Stimulated activated memory B cell treated with anti-CD40 and anti-IgM and Interleukin-4, amounts not matched to agents 10 μg/mL and 1 μg/mL and 100 μg/mL, for 72 hours (primary cell): ENCODE data around the gene MUC5B.
"Not testable (repeated sequence)": the region's sequence is repeated elsewhere in the genome, so short reads cannot be mapped to it uniquely, and the experiment has no call there.

Experiments
- ATAC-seq: fragments of 150-1000 bp; cut with Tn5 transposase; 2 replicates; pipeline ENCODE4 v1.10.0; 2021
- H3K27ac Mint-ChIP-seq: one replicate; pipeline ENCODE4 v1.8.0; 2022; ENCODE audit warnings: mild to moderate bottlenecking, mixed read lengths
- H3K27me3 Mint-ChIP-seq: one replicate; pipeline ENCODE4 v1.8.0; 2022; ENCODE audit warnings: mixed read lengths
- H3K36me3 Mint-ChIP-seq: one replicate; pipeline ENCODE4 v1.8.0; 2022; ENCODE audit warnings: mixed read lengths
- H3K4me1 Mint-ChIP-seq: one replicate; pipeline ENCODE4 v1.8.0; 2022; ENCODE audit warnings: mixed read lengths
- H3K4me3 Mint-ChIP-seq: one replicate; pipeline ENCODE4 v1.8.0; 2022; ENCODE audit warnings: mild to moderate bottlenecking, moderate library complexity, mixed read lengths
- H3K9me3 Mint-ChIP-seq: one replicate; pipeline ENCODE4 v1.8.0; 2022; ENCODE audit warnings: mixed read lengths

The MUC5B gene

DNA sequence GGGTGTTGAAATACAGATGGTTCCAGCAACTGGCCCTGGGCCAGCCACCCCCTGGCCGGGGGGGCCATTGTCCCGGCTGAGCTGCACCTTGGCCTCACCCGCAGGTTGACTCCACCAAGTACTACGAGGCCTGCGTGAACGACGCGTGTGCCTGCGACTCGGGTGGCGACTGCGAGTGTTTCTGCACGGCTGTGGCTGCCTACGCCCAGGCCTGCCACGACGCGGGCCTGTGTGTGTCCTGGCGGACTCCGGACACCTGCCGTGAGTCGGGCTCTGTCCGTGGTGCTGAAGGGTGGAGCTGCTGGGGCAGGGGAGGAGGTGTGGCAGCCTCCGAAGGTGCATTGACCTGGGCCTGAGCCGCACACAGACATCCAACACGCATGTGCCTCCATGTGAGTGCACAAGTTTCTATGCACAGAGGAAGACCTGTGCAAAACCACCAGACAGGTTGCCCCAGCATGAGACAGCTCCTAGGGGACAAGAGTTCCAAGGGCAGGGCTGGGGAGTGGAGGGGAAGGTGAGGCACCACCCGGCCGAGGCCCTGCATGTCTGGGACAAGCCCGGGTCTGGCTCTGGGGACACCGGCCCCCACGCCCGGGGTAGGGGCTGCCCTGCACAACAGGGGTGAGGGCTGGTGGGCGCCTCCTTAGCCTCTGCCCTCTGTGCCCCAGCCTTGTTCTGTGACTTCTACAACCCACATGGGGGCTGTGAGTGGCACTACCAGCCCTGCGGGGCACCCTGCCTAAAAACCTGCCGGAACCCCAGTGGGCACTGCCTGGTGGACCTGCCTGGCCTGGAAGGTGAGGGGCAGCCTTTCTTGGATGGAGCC lies 16.1 kb downstream of the MUC5B start:
- ATAC-seq, result no peak
- Mint-ChIP-seq H3K27ac (no peak overlapping the region), H3K36me3 (no peaks in the 10 kb centered on the region), H3K4me1 (no peaks in the 10 kb centered on the region), H3K4me3 (no peak overlapping the region), H3K27me3 (no peaks in the 10 kb centered on the region), H3K9me3 (peaks cover 3% of the 10 kb centered on the region)

DNA sequence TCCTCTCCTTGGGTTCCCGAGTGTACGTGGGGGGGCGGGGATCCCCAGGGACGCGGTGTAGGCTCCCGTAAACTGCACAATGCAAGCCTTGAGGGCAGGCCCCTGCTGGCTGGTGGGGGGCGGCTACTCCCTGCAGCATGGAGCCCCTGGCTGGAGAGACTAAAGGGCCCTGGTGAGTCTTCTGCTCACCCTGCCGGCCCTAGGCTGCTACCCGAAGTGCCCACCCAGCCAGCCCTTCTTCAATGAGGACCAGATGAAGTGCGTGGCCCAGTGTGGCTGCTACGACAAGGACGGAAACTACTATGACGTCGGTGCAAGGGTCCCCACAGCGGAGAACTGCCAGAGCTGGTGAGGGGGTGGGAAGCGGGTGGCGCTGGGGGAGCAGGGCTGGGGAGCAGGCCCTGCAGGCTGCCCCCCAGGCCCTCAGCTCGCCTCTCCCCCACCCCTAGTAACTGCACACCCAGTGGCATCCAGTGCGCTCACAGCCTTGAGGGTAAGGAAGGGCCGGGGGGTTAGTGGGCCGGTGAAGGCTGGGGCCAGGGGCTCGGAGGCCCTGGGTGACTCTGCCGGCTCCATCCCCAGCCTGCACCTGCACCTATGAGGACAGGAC lies 16.8 kb downstream of the MUC5B start:
- Mint-ChIP-seq H3K9me3 (peaks cover 3% of the 10 kb centered on the region), H3K36me3 (no peaks in the 10 kb centered on the region)

DNA sequence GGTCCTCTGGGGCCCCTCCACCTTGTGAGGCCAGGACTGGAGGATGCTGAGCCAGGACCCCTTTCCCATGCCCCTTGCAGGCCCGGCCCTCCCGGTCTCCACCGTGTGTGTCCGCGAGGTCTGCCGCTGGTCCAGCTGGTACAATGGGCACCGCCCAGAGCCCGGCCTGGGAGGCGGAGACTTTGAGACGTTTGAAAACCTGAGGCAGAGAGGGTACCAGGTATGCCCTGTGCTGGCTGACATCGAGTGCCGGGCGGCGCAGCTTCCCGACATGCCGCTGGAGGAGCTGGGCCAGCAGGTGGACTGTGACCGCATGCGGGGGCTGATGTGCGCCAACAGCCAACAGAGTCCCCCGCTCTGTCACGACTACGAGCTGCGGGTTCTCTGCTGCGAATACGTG lies 17.9 kb downstream of the MUC5B start:
- Mint-ChIP-seq H3K4me3 (no peak overlapping the region), H3K27me3 (no peaks in the 10 kb centered on the region), H3K4me1 (no peaks in the 10 kb centered on the region), H3K27ac (no peak overlapping the region), H3K9me3 (peaks cover 3% of the 10 kb centered on the region), H3K36me3 (no peaks in the 10 kb centered on the region)
- ATAC-seq, result no peak

More for the DNA sequence above, 16.8 kb downstream of the MUC5B start:
- Mint-ChIP-seq H3K27ac (no peak overlapping the region), H3K4me1 (no peaks in the 10 kb centered on the region), H3K27me3 (no peaks in the 10 kb centered on the region), H3K4me3 (no peak overlapping the region)
- no peak for ATAC-seq

DNA sequence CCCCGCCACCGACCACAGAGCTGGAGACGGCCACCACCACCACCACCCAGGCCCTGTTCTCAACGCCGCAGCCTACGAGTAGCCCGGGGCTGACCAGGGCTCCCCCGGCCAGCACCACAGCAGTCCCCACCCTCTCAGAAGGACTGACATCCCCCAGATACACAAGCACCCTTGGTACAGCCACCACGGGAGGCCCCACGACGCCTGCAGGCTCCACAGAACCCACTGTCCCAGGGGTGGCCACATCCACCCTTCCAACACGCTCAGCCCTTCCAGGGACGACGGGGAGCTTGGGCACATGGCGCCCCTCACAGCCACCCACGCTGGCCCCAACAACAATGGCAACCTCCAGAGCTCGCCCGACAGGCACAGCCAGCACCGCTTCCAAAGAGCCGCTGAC lies 18.8 kb downstream of the MUC5B start:
- Mint-ChIP-seq H3K4me1 (no peaks in the 10 kb centered on the region), H3K27ac (no peak overlapping the region), H3K36me3 (no peaks in the 10 kb centered on the region), H3K4me3 (no peak overlapping the region), H3K9me3 (peaks cover 3% of the 10 kb centered on the region), H3K27me3 (no peaks in the 10 kb centered on the region)
- ATAC-seq, result no peak

DNA sequence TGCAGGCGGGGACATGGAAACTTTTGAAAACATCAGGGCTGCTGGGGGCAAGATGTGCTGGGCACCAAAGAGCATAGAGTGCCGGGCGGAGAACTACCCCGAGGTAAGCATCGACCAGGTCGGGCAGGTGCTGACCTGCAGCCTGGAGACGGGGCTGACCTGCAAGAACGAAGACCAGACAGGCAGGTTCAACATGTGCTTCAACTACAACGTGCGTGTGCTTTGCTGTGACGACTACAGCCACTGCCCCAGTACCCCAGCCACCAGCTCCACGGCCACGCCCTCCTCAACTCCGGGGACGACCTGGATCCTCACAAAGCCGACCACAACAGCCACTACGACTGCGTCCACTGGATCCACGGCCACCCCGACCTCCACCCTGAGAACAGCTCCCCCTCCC lies 19.4 kb downstream of the MUC5B start:
- Mint-ChIP-seq H3K4me3 (no peak overlapping the region), H3K4me1 (no peaks in the 10 kb centered on the region), H3K27ac (no peak overlapping the region), H3K9me3 (peaks cover 3% of the 10 kb centered on the region), H3K36me3 (no peaks in the 10 kb centered on the region), H3K27me3 (no peaks in the 10 kb centered on the region)
- ATAC-seq, result no peak

DNA sequence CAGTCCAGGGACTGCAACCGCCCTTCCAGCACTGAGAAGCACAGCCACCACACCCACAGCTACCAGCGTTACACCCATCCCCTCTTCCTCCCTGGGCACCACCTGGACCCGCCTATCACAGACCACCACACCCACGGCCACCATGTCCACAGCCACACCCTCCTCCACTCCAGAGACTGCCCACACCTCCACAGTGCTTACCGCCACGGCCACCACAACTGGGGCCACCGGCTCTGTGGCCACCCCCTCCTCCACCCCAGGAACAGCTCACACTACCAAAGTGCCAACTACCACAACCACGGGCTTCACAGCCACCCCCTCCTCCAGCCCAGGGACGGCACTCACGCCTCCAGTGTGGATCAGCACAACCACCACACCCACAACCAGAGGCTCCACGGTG lies 19.9 kb downstream of the MUC5B start:
- H3K4me3 Mint-ChIP-seq, H3K27me3 Mint-ChIP-seq, H3K9me3 Mint-ChIP-seq, ATAC-seq, H3K36me3 Mint-ChIP-seq, H3K4me1 Mint-ChIP-seq, H3K27ac Mint-ChIP-seq: not testable (repeated sequence)

DNA sequence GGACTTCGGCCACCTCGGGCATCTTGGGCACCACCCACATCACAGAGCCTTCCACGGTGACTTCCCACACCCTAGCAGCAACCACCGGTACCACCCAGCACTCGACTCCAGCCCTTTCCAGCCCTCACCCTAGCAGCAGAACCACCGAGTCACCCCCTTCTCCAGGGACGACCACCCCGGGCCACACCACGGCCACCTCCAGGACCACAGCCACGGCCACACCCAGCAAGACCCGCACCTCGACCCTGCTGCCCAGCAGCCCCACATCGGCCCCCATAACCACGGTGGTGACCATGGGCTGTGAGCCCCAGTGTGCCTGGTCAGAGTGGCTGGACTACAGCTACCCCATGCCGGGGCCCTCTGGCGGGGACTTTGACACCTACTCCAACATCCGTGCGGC lies 20.7 kb downstream of the MUC5B start:
- H3K4me3 Mint-ChIP-seq, H3K27me3 Mint-ChIP-seq, H3K4me1 Mint-ChIP-seq, H3K27ac Mint-ChIP-seq, H3K36me3 Mint-ChIP-seq, ATAC-seq, H3K9me3 Mint-ChIP-seq: not testable (repeated sequence)

DNA sequence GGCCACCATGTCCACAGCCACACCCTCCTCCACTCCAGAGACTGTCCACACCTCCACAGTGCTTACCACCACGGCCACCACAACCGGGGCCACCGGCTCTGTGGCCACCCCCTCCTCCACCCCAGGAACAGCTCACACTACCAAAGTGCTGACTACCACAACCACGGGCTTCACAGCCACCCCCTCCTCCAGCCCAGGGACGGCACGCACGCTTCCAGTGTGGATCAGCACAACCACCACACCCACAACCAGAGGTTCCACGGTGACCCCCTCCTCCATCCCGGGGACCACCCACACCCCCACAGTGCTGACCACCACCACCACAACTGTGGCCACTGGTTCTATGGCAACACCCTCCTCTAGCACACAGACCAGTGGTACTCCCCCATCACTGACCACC lies 21.7 kb downstream of the MUC5B start:
- not testable (repeated sequence) for H3K27me3 Mint-ChIP-seq, H3K4me1 Mint-ChIP-seq, H3K9me3 Mint-ChIP-seq, H3K27ac Mint-ChIP-seq, H3K36me3 Mint-ChIP-seq, ATAC-seq, H3K4me3 Mint-ChIP-seq

DNA sequence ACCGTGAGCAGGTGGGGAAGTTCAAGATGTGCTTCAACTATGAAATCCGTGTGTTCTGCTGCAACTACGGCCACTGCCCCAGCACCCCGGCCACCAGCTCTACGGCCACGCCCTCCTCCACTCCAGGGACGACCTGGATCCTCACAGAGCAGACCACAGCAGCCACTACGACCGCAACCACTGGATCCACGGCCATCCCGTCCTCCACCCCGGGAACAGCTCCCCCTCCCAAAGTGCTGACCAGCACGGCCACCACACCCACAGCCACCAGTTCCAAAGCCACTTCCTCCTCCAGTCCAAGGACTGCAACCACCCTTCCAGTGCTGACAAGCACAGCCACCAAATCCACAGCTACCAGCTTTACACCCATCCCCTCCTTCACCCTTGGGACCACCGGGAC lies 22.9 kb downstream of the MUC5B start:
- ATAC-seq, H3K9me3 Mint-ChIP-seq, H3K4me1 Mint-ChIP-seq, H3K27me3 Mint-ChIP-seq, H3K36me3 Mint-ChIP-seq, H3K4me3 Mint-ChIP-seq, H3K27ac Mint-ChIP-seq: not testable (repeated sequence)

DNA sequence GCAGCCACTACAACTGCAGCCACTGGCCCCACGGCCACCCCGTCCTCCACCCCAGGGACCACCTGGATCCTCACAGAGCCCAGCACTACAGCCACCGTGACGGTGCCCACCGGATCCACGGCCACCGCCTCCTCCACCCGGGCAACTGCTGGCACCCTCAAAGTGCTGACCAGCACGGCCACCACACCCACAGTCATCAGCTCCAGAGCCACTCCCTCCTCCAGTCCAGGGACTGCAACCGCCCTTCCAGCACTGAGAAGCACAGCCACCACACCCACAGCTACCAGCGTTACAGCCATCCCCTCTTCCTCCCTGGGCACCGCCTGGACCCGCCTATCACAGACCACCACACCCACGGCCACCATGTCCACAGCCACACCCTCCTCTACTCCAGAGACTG lies 23.4 kb downstream of the MUC5B start:
- H3K9me3 Mint-ChIP-seq, H3K27ac Mint-ChIP-seq, H3K4me1 Mint-ChIP-seq, H3K36me3 Mint-ChIP-seq, ATAC-seq, H3K4me3 Mint-ChIP-seq, H3K27me3 Mint-ChIP-seq: not testable (repeated sequence)

DNA sequence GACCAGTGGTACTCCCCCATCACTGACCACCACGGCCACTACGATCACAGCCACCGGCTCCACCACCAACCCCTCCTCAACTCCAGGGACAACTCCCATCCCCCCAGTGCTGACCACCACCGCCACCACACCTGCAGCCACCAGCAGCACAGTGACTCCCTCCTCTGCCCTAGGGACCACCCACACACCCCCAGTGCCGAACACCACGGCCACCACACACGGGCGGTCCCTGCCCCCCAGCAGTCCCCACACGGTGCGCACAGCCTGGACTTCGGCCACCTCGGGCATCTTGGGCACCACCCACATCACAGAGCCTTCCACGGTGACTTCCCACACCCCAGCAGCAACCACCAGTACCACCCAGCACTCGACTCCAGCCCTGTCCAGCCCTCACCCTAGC lies 24.2 kb downstream of the MUC5B start:
- not testable (repeated sequence) for ATAC-seq, H3K9me3 Mint-ChIP-seq, H3K4me1 Mint-ChIP-seq, H3K27ac Mint-ChIP-seq, H3K36me3 Mint-ChIP-seq, H3K4me3 Mint-ChIP-seq, H3K27me3 Mint-ChIP-seq

DNA sequence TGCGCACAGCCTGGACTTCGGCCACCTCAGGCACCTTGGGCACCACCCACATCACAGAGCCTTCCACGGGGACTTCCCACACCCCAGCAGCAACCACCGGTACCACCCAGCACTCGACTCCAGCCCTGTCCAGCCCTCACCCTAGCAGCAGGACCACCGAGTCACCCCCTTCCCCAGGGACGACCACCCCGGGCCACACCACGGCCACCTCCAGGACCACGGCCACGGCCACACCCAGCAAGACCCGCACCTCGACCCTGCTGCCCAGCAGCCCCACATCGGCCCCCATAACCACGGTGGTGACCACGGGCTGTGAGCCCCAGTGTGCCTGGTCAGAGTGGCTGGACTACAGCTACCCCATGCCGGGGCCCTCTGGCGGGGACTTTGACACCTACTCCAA lies 26.1 kb downstream of the MUC5B start:
- not testable (repeated sequence) for H3K36me3 Mint-ChIP-seq

DNA sequence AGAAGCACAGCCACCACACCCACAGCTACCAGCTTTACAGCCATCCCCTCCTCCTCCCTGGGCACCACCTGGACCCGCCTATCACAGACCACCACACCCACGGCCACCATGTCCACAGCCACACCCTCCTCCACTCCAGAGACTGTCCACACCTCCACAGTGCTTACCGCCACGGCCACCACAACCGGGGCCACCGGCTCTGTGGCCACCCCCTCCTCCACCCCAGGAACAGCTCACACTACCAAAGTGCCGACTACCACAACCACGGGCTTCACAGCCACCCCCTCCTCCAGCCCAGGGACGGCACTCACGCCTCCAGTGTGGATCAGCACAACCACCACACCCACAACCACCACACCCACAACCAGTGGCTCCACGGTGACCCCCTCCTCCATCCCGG lies 27.5 kb downstream of the MUC5B start:
- not testable (repeated sequence) for H3K27ac Mint-ChIP-seq, H3K4me1 Mint-ChIP-seq, H3K9me3 Mint-ChIP-seq, H3K4me3 Mint-ChIP-seq, H3K27me3 Mint-ChIP-seq, ATAC-seq, H3K36me3 Mint-ChIP-seq

More for the DNA sequence above, 26.1 kb downstream of the MUC5B start:
- H3K27me3 Mint-ChIP-seq, H3K4me3 Mint-ChIP-seq, H3K27ac Mint-ChIP-seq, H3K4me1 Mint-ChIP-seq, ATAC-seq, H3K9me3 Mint-ChIP-seq: not testable (repeated sequence)

DNA sequence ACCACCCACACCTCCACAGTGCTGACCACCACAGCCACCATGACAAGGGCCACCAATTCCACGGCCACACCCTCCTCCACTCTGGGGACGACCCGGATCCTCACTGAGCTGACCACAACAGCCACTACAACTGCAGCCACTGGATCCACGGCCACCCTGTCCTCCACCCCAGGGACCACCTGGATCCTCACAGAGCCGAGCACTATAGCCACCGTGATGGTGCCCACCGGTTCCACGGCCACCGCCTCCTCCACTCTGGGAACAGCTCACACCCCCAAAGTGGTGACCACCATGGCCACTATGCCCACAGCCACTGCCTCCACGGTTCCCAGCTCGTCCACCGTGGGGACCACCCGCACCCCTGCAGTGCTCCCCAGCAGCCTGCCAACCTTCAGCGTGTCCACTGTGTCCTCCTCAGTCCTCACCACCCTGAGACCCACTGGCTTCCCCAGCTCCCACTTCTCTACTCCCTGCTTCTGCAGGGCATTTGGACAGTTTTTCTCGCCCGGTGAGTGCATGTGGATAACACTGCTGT lies 28.4 kb downstream of the MUC5B start:
- Mint-ChIP-seq H3K4me1 (no peaks in the 10 kb centered on the region), H3K36me3 (no peaks in the 10 kb centered on the region), H3K27ac (no peak overlapping the region), H3K4me3 (no peak overlapping the region), H3K27me3 (no peaks in the 10 kb centered on the region), H3K9me3 (no peaks in the 10 kb centered on the region)
- ATAC-seq, result no peak

DNA sequence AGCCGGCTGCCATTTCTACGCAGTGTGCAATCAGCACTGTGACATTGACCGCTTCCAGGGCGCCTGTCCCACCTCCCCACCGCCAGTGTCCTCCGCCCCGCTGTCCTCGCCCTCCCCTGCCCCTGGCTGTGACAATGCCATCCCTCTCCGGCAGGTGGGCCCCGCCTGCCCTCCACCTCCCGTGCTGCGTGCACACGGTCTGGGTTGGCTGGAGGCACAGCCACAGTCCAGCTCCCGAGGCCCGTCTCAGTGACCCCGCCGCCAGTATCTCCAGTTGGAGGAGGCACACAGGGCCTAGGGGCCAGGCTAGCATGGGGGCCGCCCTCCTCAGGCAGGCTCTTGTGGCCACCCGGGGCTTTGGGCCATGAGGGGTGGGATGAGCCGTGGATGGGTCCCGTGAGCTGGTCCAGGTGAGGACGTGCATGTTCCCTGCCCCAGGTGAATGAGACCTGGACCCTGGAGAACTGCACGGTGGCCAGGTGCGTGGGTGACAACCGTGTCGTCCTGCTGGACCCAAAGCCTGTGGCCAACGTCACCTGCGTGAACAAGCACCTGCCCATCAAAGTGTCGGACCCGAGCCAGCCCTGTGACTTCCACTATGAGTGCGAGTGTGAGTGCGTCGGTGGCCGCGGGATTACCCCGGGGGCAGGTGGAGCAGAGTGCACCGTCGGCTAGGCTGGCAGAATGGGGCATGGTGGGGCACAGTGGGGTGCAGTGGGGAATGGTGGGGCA lies 29.7 kb downstream of the MUC5B start:
- Mint-ChIP-seq H3K27ac (no peak overlapping the region), H3K9me3 (no peaks in the 10 kb centered on the region), H3K4me1 (no peaks in the 10 kb centered on the region), H3K36me3 (no peaks in the 10 kb centered on the region), H3K4me3 (no peak overlapping the region), H3K27me3 (no peaks in the 10 kb centered on the region)
- no peak for ATAC-seq

DNA sequence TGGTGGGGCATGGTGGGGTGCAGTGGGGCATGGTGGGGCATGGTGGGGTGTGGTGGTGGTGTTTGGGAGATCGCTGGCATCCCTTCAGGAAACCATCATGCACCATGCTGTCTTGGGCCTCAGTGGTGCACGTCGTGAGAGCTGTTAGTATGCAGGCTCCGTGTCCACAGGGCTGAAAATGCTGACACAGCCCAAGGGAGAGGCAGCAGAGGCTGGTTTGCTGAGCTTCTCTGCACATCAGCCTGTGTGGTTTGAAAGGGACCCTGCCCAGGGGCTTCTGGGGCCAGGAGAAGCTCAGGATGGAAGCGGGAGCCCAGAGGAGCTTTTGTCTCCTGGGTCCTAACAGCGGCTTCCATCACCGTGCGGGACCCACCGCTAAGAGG lies 30.2 kb downstream of the MUC5B start:
- H3K4me1 Mint-ChIP-seq, result no peaks in the 10 kb centered on the region
- no peak overlapping the region for H3K27ac Mint-ChIP-seq
- H3K27me3 Mint-ChIP-seq, result no peaks in the 10 kb centered on the region
- no peak overlapping the region for H3K4me3 Mint-ChIP-seq
- no peak for ATAC-seq
- no peaks in the 10 kb centered on the region for H3K9me3 Mint-ChIP-seq
- H3K36me3 Mint-ChIP-seq, result no peaks in the 10 kb centered on the region
